ENCODE results near the gene SERINC5. TPM values are rescaled to one million over a fixed set of nuclear protein-coding genes. Genes with fewer than 3 reads are reported as not detected.
A peak's percentile ranks its signal among the peaks of the same experiment; 100 is the strongest.

The SERINC5 gene
- total RNA-seq, 2 experiments from 2014 or later, result 32.4 to 33.1 TPM

- Mint-ChIP-seq H3K36me3 (ENCODE audit: low read depth) (peaks cover 44% of the 10 kb centered on the region), H3K4me1 (ENCODE audit: low read depth) (peaks cover 61% of the 10 kb centered on the region), H3K27me3 (no peaks in the 10 kb centered on the region), H3K27ac (peak overlapping the region; percentile 90), H3K9me3 (no peaks in the 10 kb centered on the region), H3K4me3 (no peak overlapping the region)
- intact Hi-C loops (cut with micrococcal nuclease), result no loop called here
- ChIA-PET CTCF (interaction anchor here (0.7 to 1.7 kb wide), 2 partner anchors 10 to 26 kb away, joined by 4 read pairs; no protein-coding TSS in a partner anchor), POLR2A (no interaction called here)
- DNase-seq (no peak), ATAC-seq (no peak)
- no peak for TF ChIP-seq CTCF (IDR thresholded peaks at IDR 0.05)
Measured at GRCh38 chr5:80142996-80143395, 112.9 kb downstream of the SERINC5 start.

GRCh38 chr5:80141681-80142080, 114.2 kb downstream of the SERINC5 start:
- no peak for TF ChIP-seq CTCF (IDR thresholded peaks at IDR 0.05)
- no peak for DNase-seq
- intact Hi-C loops (cut with micrococcal nuclease), result no loop called here
- ATAC-seq, result no peak
- ChIA-PET CTCF (interaction anchor here (1.1 to 1.7 kb wide), 4 partner anchors 11 to 25 kb away, joined by 3 to 5 read pairs (median 4); no protein-coding TSS in a partner anchor), POLR2A (interaction anchor here (0.9 to 2.1 kb wide), 4 partner anchors 9 to 113 kb away, joined by 3 to 8 read pairs (median 6); no protein-coding TSS in a partner anchor)
- H3K36me3 Mint-ChIP-seq (ENCODE audit: low read depth), result peaks cover 36% of the 10 kb centered on the region
- no peaks in the 10 kb centered on the region for H3K27me3 Mint-ChIP-seq
- H3K4me1 Mint-ChIP-seq (ENCODE audit: low read depth), result peaks cover 58% of the 10 kb centered on the region
- no peak overlapping the region for H3K4me3 Mint-ChIP-seq
- H3K27ac Mint-ChIP-seq, result peak overlapping the region; percentile 90
- no peaks in the 10 kb centered on the region for H3K9me3 Mint-ChIP-seq

- Mint-ChIP-seq H3K36me3 (ENCODE audit: low read depth) (peaks cover 33% of the 10 kb centered on the region), H3K4me1 (ENCODE audit: low read depth) (peaks cover 60% of the 10 kb centered on the region), H3K9me3 (no peaks in the 10 kb centered on the region), H3K27ac (peak overlapping the region; percentile 90), H3K4me3 (no peak overlapping the region), H3K27me3 (no peaks in the 10 kb centered on the region)
- ChIA-PET POLR2A (interaction anchor here (1.6 to 2.1 kb wide), 3 partner anchors 10 to 114 kb away, joined by 6 to 8 read pairs (median 6); no protein-coding TSS in a partner anchor), CTCF (interaction anchor here (0.9 to 1.7 kb wide), 6 partner anchors 9 to 49 kb away, joined by 3 to 5 read pairs (median 4); no protein-coding TSS in a partner anchor)
- no peak for TF ChIP-seq CTCF (IDR thresholded peaks at IDR 0.05)
- DNase-seq, result no peak
- no peak for ATAC-seq
- intact Hi-C loops (cut with micrococcal nuclease), result no loop called here
Measured at GRCh38 chr5:80141147-80141671, 114.6 kb downstream of the SERINC5 start.

GRCh38 chr5:80140496-80140895, 115.4 kb downstream of the SERINC5 start:
- Mint-ChIP-seq H3K36me3 (ENCODE audit: low read depth) (peaks cover 32% of the 10 kb centered on the region), H3K27ac (peak overlapping the region; percentile 90), H3K27me3 (no peaks in the 10 kb centered on the region), H3K9me3 (peaks cover 2% of the 10 kb centered on the region), H3K4me3 (peak overlapping the region; percentile 26), H3K4me1 (ENCODE audit: low read depth) (peaks cover 67% of the 10 kb centered on the region)
- ChIA-PET POLR2A (interaction anchor here (1.6 to 2.1 kb wide), 3 partner anchors 10 to 114 kb away, joined by 6 to 8 read pairs (median 6); no protein-coding TSS in a partner anchor), CTCF (interaction anchor here (0.9 to 1.9 kb wide), 5 partner anchors 8 to 49 kb away, joined by 3 to 4 read pairs (median 3); no protein-coding TSS in a partner anchor)
- ATAC-seq, result peak; percentile 59
- intact Hi-C loops (cut with micrococcal nuclease), result no loop called here
- peak; percentile 82 for DNase-seq
- no peak for TF ChIP-seq CTCF (IDR thresholded peaks at IDR 0.05)

GRCh38 chr5:80139466-80139972, 116.3 kb downstream of the SERINC5 start:
- peaks cover 75% of the 10 kb centered on the region for H3K4me1 Mint-ChIP-seq (ENCODE audit: low read depth)
- POLR2A ChIA-PET, result interaction anchor here (0.8 to 1.3 kb wide), 4 partner anchors 42 to 122 kb away, joined by 3 read pairs; no protein-coding TSS in a partner anchor
- ATAC-seq, result peak; percentile 17
- peaks cover 26% of the 10 kb centered on the region for H3K36me3 Mint-ChIP-seq (ENCODE audit: low read depth)
- no peak for DNase-seq
- intact Hi-C loops (cut with micrococcal nuclease), result no loop called here
- peak overlapping the region; percentile 90 for H3K27ac Mint-ChIP-seq
- CTCF ChIA-PET, result interaction anchor here (0.6 to 1.9 kb wide), 4 partner anchors 9 to 39 kb away, joined by 3 to 4 read pairs (median 4); no protein-coding TSS in a partner anchor
- H3K27me3 Mint-ChIP-seq, result no peaks in the 10 kb centered on the region
- peaks cover 4% of the 10 kb centered on the region for H3K9me3 Mint-ChIP-seq
- no peak overlapping the region for H3K4me3 Mint-ChIP-seq
- TF ChIP-seq CTCF (IDR thresholded peaks at IDR 0.05), result no peak

Data from activated CD8-positive, alpha-beta T cell treated with anti-CD3 and anti-CD28 coated beads for 36 hours (primary cell).